Neural progenitor cell (in vitro differentiated cells): ENCODE measurements around the gene SYMPK. TPM values are rescaled to one million over a fixed set of nuclear protein-coding genes. Genes with fewer than 3 reads are reported as not detected.
"Not testable (repeated sequence)": the region's sequence is repeated elsewhere in the genome, so short reads cannot be mapped to it uniquely, and the experiment has no call there.

Experiments
- DNase-seq: peaks from one replicate; pipeline ENCODE4 v3.0.0-alpha.2; 2016; ENCODE audit warnings: low spot score
- H2AFZ ChIP-seq: fragments of 200-600 bp; sonication (generic); replicated peaks from 2 replicates; pipeline ENCODE4 v1.6.1; 2016; ENCODE audit warnings: antibody characterized with exemption
- H3F3A ChIP-seq: fragments of 200-600 bp; sonication (generic); 2 replicates; pipeline ENCODE4 v1.6.1; 2016; ENCODE audit warnings: antibody characterized with exemption, low read depth
- H3K27ac ChIP-seq: fragments of 200-600 bp; sonication (generic); 2 replicates; pipeline ENCODE4 v1.5.1; 2016; ENCODE audit warnings: mild to moderate bottlenecking
- H3K27me3 ChIP-seq: fragments of 200-600 bp; sonication (generic); 2 replicates; pipeline ENCODE4 v1.6.1; 2016; ENCODE audit warnings: mild to moderate bottlenecking, moderate library complexity
- H3K36me3 ChIP-seq: fragments of 200-600 bp; sonication (generic); 2 replicates; pipeline ENCODE4 v1.5.1; 2016
- H3K4me1 ChIP-seq: fragments of 200-600 bp; sonication (generic); 2 replicates; pipeline ENCODE4 v1.6.1; 2016; ENCODE audit warnings: mixed run types
- H3K4me2 ChIP-seq: fragments of 200-600 bp; sonication (generic); 2 replicates; pipeline ENCODE4 v1.6.1; 2016
- H3K4me3 ChIP-seq: fragments of 200-600 bp; sonication (generic); 2 replicates; pipeline ENCODE4 v1.5.1; 2016
- H3K79me2 ChIP-seq: fragments of 200-600 bp; sonication (generic); 2 replicates; pipeline ENCODE4 v1.6.1; 2016; ENCODE audit warnings: low read depth
- H3K9ac ChIP-seq: fragments of 200-600 bp; sonication (generic); 2 replicates; pipeline ENCODE4 v1.6.1; 2016
- H3K9me3 ChIP-seq: fragments of 200-600 bp; sonication (generic); 2 replicates; pipeline ENCODE4 v1.5.1; 2016; ENCODE audit warnings: low read depth
- H4K20me1 ChIP-seq: fragments of 200-600 bp; sonication (generic); 2 replicates; pipeline ENCODE4 v1.6.1; 2016; ENCODE audit warnings: low read depth
- H3K27ac Mint-ChIP-seq: 3 replicates; pipeline ENCODE4 v1.8.0; 2021; ENCODE audit warnings: mixed read lengths
- H3K27me3 Mint-ChIP-seq: 2 replicates; pipeline ENCODE4 v1.8.0; 2022; ENCODE audit warnings: low read depth, mild to moderate bottlenecking, inconsistent platforms, moderate library complexity, mixed read lengths; ENCODE audit not compliant: insufficient read depth
- H3K36me3 Mint-ChIP-seq: 3 replicates; pipeline ENCODE4 v1.8.0; 2021; ENCODE audit warnings: mixed read lengths
- H3K4me1 Mint-ChIP-seq: 3 replicates; pipeline ENCODE4 v1.8.0; 2021; ENCODE audit warnings: mixed read lengths
- H3K4me3 Mint-ChIP-seq: 3 replicates; pipeline ENCODE4 v1.8.0; 2021; ENCODE audit warnings: mild to moderate bottlenecking, moderate library complexity, mixed read lengths
- H3K9me3 Mint-ChIP-seq: 3 replicates; pipeline ENCODE4 v1.8.0; 2020; ENCODE audit warnings: mixed read lengths
- CTCF ChIP-seq: fragments of 200-600 bp; sonication (generic); IDR thresholded peaks from 2 replicates; pipeline ENCODE4 v1.5.1; 2017; ENCODE audit warnings: antibody characterized with exemption, mild to moderate bottlenecking
- EZH2 ChIP-seq: fragments of 200-600 bp; sonication (generic); IDR thresholded peaks from 2 replicates; pipeline ENCODE4 v1.6.1; 2017; ENCODE audit warnings: antibody characterized with exemption, mild to moderate bottlenecking, moderate library complexity
- EZH2phosphoT487 ChIP-seq: fragments of 200-600 bp; sonication (generic); IDR thresholded peaks from 2 replicates; pipeline ENCODE4 v1.6.1; 2017; ENCODE audit warnings: antibody characterized with exemption
- total RNA-seq: library from RNA; depleted of rRNA; stranded (reverse); fragments of >200 nt; gene quantifications from 2 replicates; pipeline ENCODE4 v1.2.3, GENCODE V29; 2015; ENCODE audit warnings: low replicate concordance

Gene SYMPK
- total RNA-seq, 1 donor from 2014 or later: 38.3 TPM

- Histone ChIP-seq H2AFZ (no peak overlapping the region), H4K20me1 (no peaks in the 10 kb centered on the region), H3K36me3 (no peaks in the 10 kb centered on the region), H3F3A (peaks cover 3% of the 10 kb centered on the region), H3K4me3 (no peak overlapping the region), H3K9ac (no peak overlapping the region), H3K79me2 (no peaks in the 10 kb centered on the region), H3K4me1 (peaks cover under 1% of the 10 kb centered on the region), H3K27ac (no peak overlapping the region), H3K4me2 (no peak overlapping the region), H3K27me3 (no peaks in the 10 kb centered on the region), H3K9me3 (no peaks in the 10 kb centered on the region)
- H3K4me1 Mint-ChIP-seq: peaks cover 13% of the 10 kb centered on the region
- no peak for DNase-seq
- TF ChIP-seq CTCF: no peak
- no peak for TF ChIP-seq EZH2
- TF ChIP-seq EZH2phosphoT487: no peak
- no peak overlapping the region for H3K4me3 Mint-ChIP-seq
- no peak overlapping the region for H3K27ac Mint-ChIP-seq
- H3K36me3 Mint-ChIP-seq: no peaks in the 10 kb centered on the region
- peaks cover 4% of the 10 kb centered on the region for H3K27me3 Mint-ChIP-seq
- no peaks in the 10 kb centered on the region for H3K9me3 Mint-ChIP-seq
These were observed 58.6 kb downstream of the SYMPK start for GRCh38 chr19:45804140-45804958.

GRCh38 chr19:45801603-45802175, 61.3 kb downstream of the SYMPK start:
- no peaks in the 10 kb centered on the region for H3K79me2 ChIP-seq
- TF ChIP-seq EZH2phosphoT487 (no peak), CTCF (no peak), EZH2 (no peak)
- H3K9ac ChIP-seq: no peak overlapping the region
- H3K9me3 ChIP-seq: no peaks in the 10 kb centered on the region
- Mint-ChIP-seq H3K27ac (no peak overlapping the region), H3K4me1 (peaks cover 17% of the 10 kb centered on the region), H3K9me3 (no peaks in the 10 kb centered on the region), H3K27me3 (peaks cover 4% of the 10 kb centered on the region), H3K36me3 (no peaks in the 10 kb centered on the region), H3K4me3 (peak overlapping the region; percentile 21)
- no peak overlapping the region for H3K27ac ChIP-seq
- H3K27me3 ChIP-seq: no peaks in the 10 kb centered on the region
- H3F3A ChIP-seq: peaks cover 4% of the 10 kb centered on the region
- no peaks in the 10 kb centered on the region for H3K36me3 ChIP-seq
- DNase-seq: no peak
- H3K4me3 ChIP-seq: no peak overlapping the region
- no peak overlapping the region for H2AFZ ChIP-seq
- H3K4me2 ChIP-seq: no peak overlapping the region
- H3K4me1 ChIP-seq: peaks cover 4% of the 10 kb centered on the region
- no peaks in the 10 kb centered on the region for H4K20me1 ChIP-seq

GRCh38 chr19:45800070-45800553, 62.8 kb downstream of the SYMPK start:
- H3K36me3 Mint-ChIP-seq: no peaks in the 10 kb centered on the region
- Histone ChIP-seq H3K9me3 (no peaks in the 10 kb centered on the region), H3K9ac (no peak overlapping the region), H4K20me1 (no peaks in the 10 kb centered on the region), H3K27ac (no peak overlapping the region), H3K79me2 (no peaks in the 10 kb centered on the region), H3K4me3 (no peak overlapping the region), H3K27me3 (no peaks in the 10 kb centered on the region), H3F3A (peaks cover 4% of the 10 kb centered on the region), H2AFZ (no peak overlapping the region), H3K4me1 (peaks cover 4% of the 10 kb centered on the region), H3K4me2 (no peak overlapping the region), H3K36me3 (no peaks in the 10 kb centered on the region)
- no peak for DNase-seq
- peaks cover 6% of the 10 kb centered on the region for H3K27me3 Mint-ChIP-seq
- H3K27ac Mint-ChIP-seq: no peak overlapping the region
- no peak overlapping the region for H3K4me3 Mint-ChIP-seq
- no peaks in the 10 kb centered on the region for H3K9me3 Mint-ChIP-seq
- peaks cover 17% of the 10 kb centered on the region for H3K4me1 Mint-ChIP-seq
- no peak for TF ChIP-seq EZH2
- TF ChIP-seq EZH2phosphoT487: no peak
- TF ChIP-seq CTCF: no peak

GRCh38 chr19:45799541-45799940, 63.4 kb downstream of the SYMPK start:
- not testable (repeated sequence) for H3K9me3 Mint-ChIP-seq, H3K27ac ChIP-seq, H3K4me3 Mint-ChIP-seq, H2AFZ ChIP-seq, H3K27me3 Mint-ChIP-seq, H3K4me3 ChIP-seq, H3K27me3 ChIP-seq, H3K79me2 ChIP-seq, H3K9ac ChIP-seq, H3K4me1 ChIP-seq, H3K9me3 ChIP-seq, H3K36me3 ChIP-seq, H3K27ac Mint-ChIP-seq, DNase-seq, H3F3A ChIP-seq, H4K20me1 ChIP-seq, H3K4me2 ChIP-seq, H3K36me3 Mint-ChIP-seq
- H3K4me1 Mint-ChIP-seq: peaks cover 21% of the 10 kb centered on the region
